Epidermal melanocyte (primary cell): ENCODE measurements around the gene OR10A6.

Source experiments
- DNase-seq: peaks from one replicate; pipeline ENCODE4 v3.0.0; 2011; ENCODE audit warnings: low spot score; ENCODE audit not compliant: insufficient read length

OR10A6 gene

GRCh38 chr11:7910286-7910788, 20.7 kb downstream of the OR10A6 start:
- no peak for DNase-seq

GRCh38 chr11:7909585-7910285, 21.3 kb downstream of the OR10A6 start:
- DNase-seq, result no peak

GRCh38 chr11:7907121-7907520, 23.9 kb downstream of the OR10A6 start:
- no peak for DNase-seq

- no peak for DNase-seq
These were observed 24.6 kb downstream of the OR10A6 start for GRCh38 chr11:7906481-7906880.

- DNase-seq, result no peak
These were observed 25.1 kb downstream of the OR10A6 start for GRCh38 chr11:7905961-7906429.

GRCh38 chr11:7905549-7905948, 25.5 kb downstream of the OR10A6 start:
- no peak for DNase-seq

GRCh38 chr11:7904917-7905316, 26.2 kb downstream of the OR10A6 start:
- no peak for DNase-seq

GRCh38 chr11:7903940-7904339, 27.1 kb downstream of the OR10A6 start:
- no peak for DNase-seq

- DNase-seq, result no peak
These were observed 29.7 kb downstream of the OR10A6 start for GRCh38 chr11:7901319-7901854.

- no peak for DNase-seq
These were observed 30.4 kb downstream of the OR10A6 start for GRCh38 chr11:7900686-7901085.

- DNase-seq, result no peak
These were observed 31.6 kb downstream of the OR10A6 start for GRCh38 chr11:7899418-7899817.

- no peak for DNase-seq
These were observed 32.3 kb downstream of the OR10A6 start for GRCh38 chr11:7898666-7899283.

GRCh38 chr11:7896009-7896785, 34.9 kb downstream of the OR10A6 start:
- no peak for DNase-seq

- DNase-seq, result no peak
These were observed 36.8 kb downstream of the OR10A6 start for GRCh38 chr11:7894251-7894650.

- no peak for DNase-seq
These were observed 37.3 kb downstream of the OR10A6 start for GRCh38 chr11:7893796-7894195.

- DNase-seq, result peak; percentile 57
These were observed 38.2 kb downstream of the OR10A6 start for GRCh38 chr11:7892840-7893254.

- DNase-seq, result no peak
These were observed 38.9 kb downstream of the OR10A6 start for GRCh38 chr11:7892059-7892699.

GRCh38 chr11:7890417-7891172, 40.5 kb downstream of the OR10A6 start:
- no peak for DNase-seq

GRCh38 chr11:7889985-7890384, 41.1 kb downstream of the OR10A6 start:
- no peak for DNase-seq

GRCh38 chr11:7882860-7883259, 48.2 kb downstream of the OR10A6 start:
- no peak for DNase-seq
